Occipital lobe (tissue), 2 donors: ENCODE data around the gene GTPBP10. TPM values are rescaled to one million over a fixed set of nuclear protein-coding genes. Genes with fewer than 3 reads are reported as not detected.

Experiments used
- DNase-seq: peaks from one replicate; lab custom pipeline; 2025; lab: John Stamatoyannopoulos, UW
- total RNA-seq: library from RNA; depleted of rRNA; stranded (reverse); fragments of >200 nt; gene quantifications from one replicate; pipeline ENCODE4 v1.2.3, GENCODE V29; 2014

GTPBP10 gene
- total RNA-seq, 1 donor from 2014 or later = 27.5 TPM

DNA sequence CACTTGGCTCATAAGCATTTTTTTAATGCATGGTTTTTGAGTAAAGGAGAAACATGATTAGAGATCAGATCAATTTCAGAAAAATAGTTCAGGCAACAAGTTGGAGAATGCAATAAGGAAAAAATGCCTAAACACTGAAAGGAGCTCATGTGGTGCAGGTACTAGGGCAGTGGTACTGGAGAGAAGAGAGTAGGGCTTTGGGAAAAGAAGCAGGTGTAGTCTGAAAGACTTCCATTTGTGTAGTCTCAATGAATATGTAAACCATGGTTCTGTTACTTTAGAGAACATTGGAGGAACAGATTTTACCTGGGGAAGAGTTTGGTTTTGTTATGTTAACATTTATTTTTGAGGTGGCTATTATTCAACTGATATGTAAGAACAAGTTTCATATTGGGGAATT lies 5.5 kb downstream of the GTPBP10 start:
- no peak for DNase-seq

DNA sequence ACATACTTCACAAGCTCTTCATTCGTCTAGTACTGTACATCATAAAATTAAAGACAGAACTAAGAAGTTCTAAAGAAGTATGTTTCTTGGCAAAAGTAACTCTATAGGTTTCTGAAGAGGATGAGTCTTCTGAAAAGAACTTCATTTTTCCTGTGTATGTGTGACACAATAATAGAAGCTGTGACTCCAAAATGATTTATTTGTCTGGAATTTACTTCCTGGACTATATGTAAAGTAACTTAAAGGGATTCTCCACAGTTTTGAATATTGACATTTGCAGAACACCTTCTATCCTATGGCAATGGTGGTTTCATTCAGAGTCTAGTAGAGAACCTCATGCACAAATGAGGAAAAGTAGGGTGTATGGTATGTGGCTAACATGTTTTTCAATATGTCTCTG lies 36.9 kb downstream of the GTPBP10 start:
- no peak for DNase-seq

DNA sequence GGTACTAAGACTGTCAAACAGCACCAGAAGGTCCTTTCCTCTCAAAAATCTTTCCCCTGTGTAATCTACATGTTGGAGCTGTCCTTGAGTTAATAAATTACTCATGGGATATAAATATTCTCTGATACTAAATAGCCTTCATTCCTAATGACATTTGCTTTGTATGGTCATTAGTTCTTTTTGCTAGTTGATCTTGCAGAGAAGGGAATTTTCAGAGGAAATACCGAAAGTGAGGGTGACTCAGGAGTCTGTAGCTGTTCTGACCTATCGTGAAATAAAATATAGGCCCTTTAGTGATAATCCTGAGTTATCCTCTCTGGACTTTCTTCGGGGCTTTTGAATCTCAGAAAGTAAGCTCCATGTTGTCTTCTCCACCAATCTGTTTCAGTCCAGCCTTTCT lies 37.3 kb downstream of the GTPBP10 start:
- no peak for DNase-seq

DNA sequence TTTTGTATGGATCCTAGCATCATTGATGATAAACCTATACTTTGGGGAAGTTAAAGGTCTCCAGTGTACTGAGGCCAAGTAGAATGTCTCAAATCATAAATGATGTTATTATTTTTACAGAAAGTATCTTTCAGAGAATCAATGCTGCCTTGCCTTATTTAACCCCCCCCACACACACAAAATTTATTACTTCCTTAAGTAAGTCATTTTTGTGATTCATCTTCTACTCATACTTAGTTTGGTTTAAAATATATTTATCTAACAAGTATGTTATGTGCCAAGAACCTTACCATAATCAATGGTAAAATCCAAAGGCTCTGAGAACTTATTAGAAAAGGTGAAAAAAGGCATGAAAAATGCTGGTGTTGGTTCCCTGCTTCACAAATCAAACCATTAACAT lies 37.9 kb downstream of the GTPBP10 start:
- no peak for DNase-seq

DNA sequence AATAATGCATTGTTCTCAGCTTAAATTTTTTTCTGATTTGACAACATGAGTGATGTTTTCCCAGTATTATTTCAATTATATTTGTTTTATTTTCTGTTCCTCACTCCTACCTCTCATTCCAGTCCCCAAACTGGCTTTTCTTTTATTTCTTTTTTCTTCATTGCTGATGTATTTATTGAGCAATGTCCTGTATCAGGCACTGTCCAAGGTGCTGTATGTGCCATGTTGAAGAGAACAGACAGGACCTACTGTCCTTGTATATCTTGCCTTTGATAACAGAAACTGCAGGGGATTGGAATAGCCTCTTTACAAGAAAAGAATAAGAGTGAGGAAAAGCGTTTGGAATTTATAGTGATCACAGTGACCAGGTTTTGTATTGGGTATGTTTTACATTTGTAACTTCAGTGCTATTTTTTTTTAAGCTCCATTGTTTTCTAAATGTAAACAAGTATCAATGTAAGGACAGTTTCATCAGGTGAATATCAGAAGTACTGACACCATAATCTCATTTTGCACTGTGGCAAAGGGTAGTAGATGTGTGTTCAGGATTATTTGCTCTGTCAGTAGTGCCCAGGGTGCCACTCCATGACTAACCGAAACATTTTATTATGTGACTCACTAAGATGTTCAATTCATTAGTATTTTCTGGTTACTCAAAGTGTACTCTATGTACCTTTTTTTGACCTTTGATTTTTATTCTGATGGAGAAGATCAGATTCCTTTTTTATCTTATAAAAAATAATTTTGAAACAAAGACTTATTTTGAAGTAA lies 41.1 kb downstream of the GTPBP10 start:
- DNase-seq = no peak

DNA sequence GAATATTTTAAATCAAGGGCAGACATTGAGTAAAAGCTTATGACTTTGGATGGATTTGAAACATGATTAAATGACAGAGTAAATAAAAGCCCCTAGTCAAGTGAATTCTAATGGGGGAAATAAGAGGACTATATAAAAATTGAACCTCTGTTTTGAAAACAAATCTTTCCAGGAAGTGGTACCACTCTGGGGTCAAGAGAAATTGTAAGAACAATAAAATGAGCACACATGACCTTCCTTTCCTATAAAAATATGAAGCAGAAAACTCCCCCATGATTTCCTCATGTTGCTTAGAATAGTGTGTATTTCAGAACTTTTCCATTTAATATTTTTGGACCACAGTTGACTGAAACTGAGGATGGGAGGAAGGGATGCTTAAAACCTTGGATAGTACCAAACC lies 44.4 kb downstream of the GTPBP10 start:
- no peak for DNase-seq

DNA sequence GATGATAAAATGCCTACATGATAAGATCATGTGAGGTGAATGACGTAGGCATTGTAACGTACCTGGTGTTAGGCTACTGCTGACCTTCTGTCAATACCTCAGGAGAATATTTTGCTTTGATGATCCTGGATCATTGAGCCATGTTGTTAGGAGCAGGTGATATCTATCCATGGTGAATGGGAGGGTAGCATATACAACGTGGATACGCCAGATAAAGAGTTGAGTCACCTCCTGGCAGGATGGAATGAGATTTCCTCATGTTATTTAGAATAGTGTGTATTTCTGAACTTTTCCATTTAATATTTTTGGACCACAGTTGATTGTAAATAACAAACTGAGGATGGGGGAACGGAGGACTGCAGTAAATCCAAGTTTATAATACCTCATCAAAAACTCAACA lies 45.0 kb downstream of the GTPBP10 start:
- no peak for DNase-seq

DNA sequence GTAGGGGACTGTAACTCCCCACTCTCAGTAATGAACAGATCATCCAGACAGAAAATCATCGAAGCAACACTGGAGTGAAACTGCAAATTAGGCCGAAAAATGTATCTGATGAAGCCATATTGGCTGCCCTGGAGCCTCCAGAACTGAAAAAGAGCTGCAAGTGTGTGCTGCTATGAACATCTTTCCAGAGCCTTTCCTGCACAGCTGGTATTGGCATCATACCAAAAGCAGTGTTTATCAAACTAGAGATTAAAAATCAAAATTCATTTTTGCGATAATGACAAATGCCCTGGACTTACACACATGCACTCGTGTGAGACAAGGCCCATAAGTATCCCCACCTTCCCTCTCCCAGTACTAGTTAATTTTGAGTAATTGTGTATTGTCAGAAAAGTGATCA lies 49.9 kb downstream of the GTPBP10 start:
- no peak for DNase-seq

DNA sequence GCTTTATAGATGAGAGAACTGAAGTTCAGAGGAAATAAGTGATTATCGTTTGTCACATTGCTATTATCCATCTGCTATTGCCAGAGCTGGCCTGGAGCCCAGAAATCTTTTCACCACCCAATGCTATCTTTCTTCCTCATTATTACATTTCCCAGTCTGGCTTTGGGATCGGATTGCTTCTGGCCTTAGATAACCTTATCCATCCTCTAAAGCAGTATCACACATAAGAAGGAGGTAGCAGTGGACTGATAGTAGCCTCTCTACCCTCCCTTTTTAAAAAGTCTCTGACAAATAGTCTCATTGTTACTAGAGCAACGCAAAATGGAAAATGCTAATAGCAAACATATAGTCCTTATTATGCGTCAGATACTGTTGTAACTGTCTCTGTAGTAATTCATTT lies 55.5 kb downstream of the GTPBP10 start:
- no peak for DNase-seq

DNA sequence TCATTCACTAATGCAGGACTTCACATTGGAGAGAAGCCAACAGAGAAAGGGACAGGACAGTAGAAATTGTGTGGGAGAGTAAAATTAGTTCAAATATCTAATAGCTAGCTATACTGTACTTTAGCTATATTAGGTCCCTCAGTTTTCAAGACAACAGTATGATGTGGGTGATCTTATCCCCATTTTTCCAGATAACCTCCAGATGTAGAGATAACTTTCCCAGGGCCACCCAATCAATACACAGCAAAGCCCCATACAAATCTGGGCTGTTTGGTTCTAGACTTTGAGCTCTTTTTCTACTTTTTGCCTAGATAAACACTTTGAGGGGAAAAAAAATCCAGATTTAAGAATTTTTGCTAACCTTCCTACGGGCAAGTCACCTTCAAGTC lies 56.3 kb downstream of the GTPBP10 start:
- no peak for DNase-seq

DNA sequence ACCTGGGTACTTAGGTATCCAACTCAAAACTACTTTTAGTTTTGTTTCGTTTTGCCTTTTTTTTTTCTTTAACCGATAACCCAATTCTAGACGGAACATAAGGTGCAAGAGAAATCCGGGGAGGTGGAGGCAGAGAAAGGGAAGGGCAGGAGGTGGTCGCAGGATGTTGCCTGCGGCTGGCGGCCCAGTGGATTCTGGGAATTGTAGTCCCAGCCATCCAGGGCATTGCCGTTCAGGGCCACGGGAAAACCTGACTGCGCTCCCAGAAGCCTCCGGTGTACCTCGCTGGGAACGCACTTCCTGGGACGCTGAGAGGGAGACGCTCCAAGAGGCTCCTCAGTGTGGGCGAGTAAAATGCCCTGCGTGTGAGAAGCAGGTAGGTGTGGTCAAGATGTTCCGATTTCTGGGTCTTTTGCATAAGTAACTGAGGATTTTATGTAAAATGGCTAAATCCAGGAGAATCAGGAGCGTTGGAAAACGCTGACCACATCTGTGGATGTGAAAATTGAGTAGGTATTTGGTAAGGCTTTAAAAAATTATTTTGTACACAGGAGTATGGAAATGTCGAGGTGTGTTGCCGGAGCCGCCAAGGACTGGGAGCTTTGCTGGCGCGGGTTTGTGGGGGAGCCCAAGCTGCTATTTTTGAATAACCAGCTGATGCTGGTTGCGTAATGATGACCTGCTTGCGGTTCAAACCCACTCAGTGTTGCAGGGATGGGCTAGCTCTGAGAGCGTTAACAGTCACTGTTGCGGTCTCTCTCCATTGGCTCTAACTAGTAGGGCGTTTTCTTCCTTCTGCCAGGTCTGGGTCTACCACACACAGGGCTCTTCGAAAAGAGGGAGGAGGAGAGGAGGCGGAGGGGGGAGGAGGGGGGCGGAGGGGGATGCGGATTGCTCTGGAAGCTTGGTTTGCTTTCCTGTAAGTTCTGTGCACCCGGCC lies 56.9 kb downstream of the GTPBP10 start, which contains the start of gene CLDN12:
Gene CLDN12 (plus strand): TSS at position 288 of the 940 bp plus-strand sequence. CDS start 9,216 bp downstream, outside the sequence.
- DNase-seq = peak; percentile 82

DNA sequence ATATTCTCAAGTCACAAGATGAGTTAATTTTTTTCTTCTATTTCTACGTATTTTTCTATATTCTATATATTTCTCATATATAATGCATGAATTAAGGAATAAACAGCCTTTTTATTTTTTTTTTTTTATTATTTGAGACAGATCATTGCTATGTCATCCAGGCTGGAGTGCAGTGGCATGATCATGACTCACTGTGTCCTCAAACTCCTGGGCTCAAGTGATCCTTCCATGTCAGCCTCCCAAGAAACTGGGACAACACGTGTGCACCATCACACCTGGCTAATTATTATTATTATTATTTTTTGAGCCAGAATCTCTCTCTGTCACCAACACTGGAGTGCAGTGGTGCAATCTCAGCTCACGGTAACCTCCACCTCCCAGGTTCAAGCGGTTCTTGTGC lies 58.3 kb downstream of the GTPBP10 start:
- no peak for DNase-seq

DNA sequence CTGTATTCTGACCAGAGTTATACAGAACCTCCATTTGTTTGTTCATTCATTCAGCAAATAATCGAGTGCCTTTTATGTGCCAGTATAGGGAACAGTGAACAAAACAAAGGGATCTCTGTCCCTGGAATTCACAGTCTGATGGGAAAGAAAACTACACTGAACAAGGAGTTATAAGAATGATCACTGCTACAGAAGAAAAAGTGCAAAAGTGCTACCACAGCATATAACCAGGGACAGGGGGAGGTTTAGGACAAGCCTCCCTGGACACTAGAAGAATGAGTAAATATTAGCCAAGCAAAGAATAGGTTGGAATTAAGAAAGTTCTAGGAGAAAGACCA lies 60.9 kb downstream of the GTPBP10 start:
- DNase-seq = no peak

DNA sequence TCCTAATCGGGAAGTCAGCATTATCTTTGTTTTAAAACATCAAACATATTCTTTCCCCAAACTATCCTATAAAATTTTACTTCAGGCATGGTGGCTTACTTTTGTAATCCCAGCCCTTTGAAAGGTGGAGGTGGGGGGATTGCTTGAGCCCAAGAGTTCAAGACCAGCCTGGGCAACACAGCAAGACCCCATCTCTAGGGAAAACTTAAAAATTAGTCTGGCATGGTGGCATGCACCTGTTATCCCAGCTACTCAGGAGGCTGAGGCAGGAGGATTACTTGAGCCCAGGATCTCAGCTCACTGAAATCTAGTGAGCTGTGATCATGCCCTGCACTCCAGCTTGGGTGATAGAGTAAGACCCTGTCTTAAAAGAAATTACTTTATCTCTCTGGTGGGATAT lies 61.6 kb downstream of the GTPBP10 start:
- no peak for DNase-seq

DNA sequence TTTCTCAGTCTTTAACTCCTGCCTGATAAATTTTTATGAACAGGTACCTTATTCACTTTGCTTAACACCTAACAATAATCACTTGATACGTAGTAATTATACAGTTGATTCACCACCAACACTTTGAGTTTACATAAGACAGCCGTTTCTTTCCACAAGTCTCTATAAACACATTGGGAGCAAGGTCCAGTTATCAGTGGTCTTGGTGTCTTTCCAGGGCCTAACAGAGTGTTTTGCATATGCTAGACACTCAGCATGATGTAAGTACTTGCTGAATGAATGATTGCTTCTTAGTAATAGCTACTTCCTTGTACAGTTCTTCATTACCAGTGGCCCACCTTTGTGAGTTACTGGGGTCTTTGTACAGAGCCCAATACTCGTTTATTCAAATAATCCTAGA lies 63.2 kb downstream of the GTPBP10 start:
- no peak for DNase-seq

DNA sequence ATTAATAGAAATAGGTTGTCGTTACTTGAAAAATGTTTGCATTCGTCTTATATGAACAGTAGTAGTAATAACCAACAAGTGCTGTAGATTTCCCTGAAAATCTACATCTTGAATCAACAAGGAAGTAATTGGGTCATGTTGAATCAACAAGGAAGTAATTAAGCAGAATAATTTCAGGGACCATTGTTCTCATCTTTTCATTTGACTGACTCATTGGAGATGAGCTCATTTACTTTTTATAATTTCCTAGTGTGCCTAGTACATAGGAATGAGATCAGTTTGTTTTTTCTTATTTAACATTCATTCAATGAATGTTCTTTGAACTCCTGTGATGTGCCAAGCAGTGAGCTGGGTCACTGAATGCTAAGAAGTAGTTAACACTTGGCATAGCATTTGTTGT lies 65.0 kb downstream of the GTPBP10 start:
- no peak for DNase-seq

DNA sequence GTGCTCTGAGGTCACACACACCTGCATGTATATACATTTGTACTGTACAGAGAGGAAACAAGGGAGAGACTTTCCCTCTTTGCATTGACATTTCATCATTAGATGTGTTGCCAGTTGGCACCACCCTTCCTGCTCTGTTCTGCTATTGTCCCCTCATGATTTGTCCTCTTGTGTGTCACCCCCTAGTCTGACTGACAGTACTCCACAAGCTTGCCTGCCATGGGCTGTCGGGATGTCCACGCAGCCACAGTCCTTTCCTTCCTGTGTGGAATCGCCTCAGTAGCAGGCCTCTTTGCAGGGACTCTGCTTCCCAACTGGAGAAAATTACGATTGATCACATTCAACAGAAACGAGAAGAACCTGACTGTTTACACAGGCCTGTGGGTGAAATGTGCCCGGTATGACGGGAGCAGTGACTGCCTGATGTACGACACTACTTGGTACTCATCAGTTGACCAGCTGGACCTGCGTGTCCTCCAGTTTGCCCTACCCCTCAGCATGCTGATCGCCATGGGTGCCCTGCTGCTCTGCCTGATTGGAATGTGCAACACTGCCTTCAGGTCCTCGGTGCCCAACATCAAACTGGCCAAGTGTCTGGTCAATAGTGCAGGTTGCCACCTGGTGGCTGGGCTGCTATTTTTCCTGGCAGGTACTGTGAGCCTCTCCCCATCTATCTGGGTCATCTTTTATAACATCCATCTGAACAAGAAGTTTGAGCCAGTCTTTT lies 66.1 kb downstream of the GTPBP10 start:
- DNase-seq = no peak

DNA sequence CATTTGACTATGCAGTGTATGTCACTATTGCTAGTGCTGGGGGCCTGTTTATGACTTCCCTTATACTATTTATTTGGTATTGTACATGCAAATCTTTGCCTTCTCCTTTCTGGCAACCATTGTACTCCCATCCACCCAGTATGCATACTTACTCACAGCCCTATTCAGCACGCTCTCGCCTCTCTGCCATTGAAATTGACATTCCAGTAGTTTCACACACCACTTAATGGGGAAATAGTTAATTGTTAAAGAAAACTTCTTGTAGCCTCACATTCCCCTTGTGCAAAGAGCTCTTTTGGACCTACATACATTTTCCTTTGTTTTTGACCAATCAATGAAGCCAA lies 66.6 kb downstream of the GTPBP10 start:
- DNase-seq = no peak

DNA sequence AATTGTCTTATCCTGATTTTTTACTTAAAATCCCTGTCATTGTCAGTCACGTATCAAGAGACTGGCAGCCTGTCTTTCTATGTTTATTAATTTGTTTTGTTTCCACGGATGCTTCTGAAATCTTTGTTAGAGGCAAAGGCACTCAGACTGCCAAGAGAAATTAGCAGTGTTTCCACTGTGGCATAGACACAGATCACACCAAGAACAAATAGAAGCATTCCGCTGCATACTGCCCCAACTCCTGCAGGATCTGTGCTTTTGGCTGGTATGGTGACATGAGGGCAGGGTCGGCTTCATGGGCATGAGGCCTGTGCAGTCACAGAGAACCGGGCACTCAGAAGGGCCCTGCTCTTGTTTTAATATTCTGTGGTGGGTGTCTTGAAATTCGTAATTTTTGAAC lies 75.1 kb downstream of the GTPBP10 start:
- DNase-seq = no peak

DNA sequence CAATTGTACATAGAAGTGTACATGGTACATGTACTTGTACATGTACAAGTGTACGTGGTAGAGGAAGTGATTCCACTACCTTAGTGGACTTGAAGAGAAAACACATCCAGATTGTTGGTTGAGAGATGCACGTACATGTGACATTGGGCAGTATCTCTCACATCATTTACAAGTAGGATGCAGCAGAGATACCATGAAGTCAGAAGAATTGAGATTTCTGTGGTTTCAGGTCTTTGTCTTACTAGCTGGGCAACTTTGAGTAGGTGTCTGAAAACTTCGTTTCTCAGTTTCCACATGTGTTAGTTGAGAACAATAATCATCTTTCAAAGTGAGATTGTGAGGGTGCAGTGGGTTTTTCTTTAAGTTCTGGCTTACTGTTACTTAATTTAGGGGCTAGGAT lies 78.2 kb downstream of the GTPBP10 start:
- DNase-seq = no peak

DNA sequence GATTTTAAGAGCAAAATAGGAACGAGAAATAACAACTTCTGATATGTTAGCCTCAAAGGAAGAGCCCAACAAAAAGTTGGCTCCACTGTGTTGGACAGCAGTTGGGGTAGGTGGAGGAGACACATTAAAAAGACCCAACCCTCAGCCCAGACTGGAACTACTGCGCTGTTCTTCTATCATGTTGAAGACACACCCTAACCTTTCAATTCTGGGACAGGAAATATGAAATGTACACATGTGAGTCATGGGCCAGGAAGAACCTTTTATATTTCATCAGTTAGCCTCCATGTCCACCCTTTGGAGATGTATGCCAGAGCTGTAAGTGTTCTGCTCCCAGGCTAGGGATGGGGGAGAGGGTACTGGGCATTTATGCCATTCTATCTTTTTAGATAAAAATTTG lies 78.9 kb downstream of the GTPBP10 start:
- DNase-seq = no peak
